Jurkat, Clone E6-1 (cell line): Measurements from ENCODE around the gene KRTAP4-5.
"Not testable (repeated sequence)": the region's sequence is repeated elsewhere in the genome, so short reads cannot be mapped to it uniquely, and the experiment has no call there.

Source experiments
- DNase-seq: peaks from one replicate; pipeline ENCODE4 v3.0.0-alpha.2; 2011; ENCODE audit warnings: low read depth, low spot score
- H3K4me3 ChIP-seq: 2 replicates; pipeline ENCODE4 v1.5.1; 2011; ENCODE audit warnings: mild to moderate bottlenecking, low read length, control low read depth, moderate library complexity

Gene KRTAP4-5

GRCh38 chr17:41118721-41119120, 30.9 kb downstream of the KRTAP4-5 start:
- no peak for DNase-seq

GRCh38 chr17:41117846-41118386, 31.7 kb downstream of the KRTAP4-5 start, which contains the start of gene KRTAP4-11:
KRTAP4-11 (minus strand) TSS chr17:41118373; CDS start chr17:41118315, 58 bp downstream.
- not testable (repeated sequence) for DNase-seq, H3K4me3 ChIP-seq

More at GRCh38 chr17:41118721-41119120, 30.9 kb downstream of the KRTAP4-5 start:
- H3K4me3 ChIP-seq, result no peak overlapping the region

- DNase-seq, result no peak
- no peak overlapping the region for H3K4me3 ChIP-seq
Observed at GRCh38 chr17:41116297-41116696, 33.3 kb downstream of the KRTAP4-5 start.

- H3K4me3 ChIP-seq, result no peak overlapping the region
- no peak for DNase-seq
Observed at GRCh38 chr17:41111151-41111885, 38.3 kb downstream of the KRTAP4-5 start.

GRCh38 chr17:41108728-41109386, 40.8 kb downstream of the KRTAP4-5 start:
- H3K4me3 ChIP-seq, DNase-seq: not testable (repeated sequence)

GRCh38 chr17:41107941-41108450, 41.6 kb downstream of the KRTAP4-5 start:
- H3K4me3 ChIP-seq, result no peak overlapping the region
- DNase-seq, result no peak

- not testable (repeated sequence) for DNase-seq, H3K4me3 ChIP-seq
Observed at GRCh38 chr17:41105347-41105746, 44.3 kb downstream of the KRTAP4-5 start, which contains the start of gene KRTAP4-9. KRTAP4-9 (plus strand) TSS chr17:41105389; CDS start chr17:41105389, 0 bp downstream.

GRCh38 chr17:41104386-41105038, 45.1 kb downstream of the KRTAP4-5 start:
- H3K4me3 ChIP-seq, DNase-seq: not testable (repeated sequence)

GRCh38 chr17:41103896-41104295, 45.7 kb downstream of the KRTAP4-5 start:
- DNase-seq, result no peak
- H3K4me3 ChIP-seq, result no peak overlapping the region

- H3K4me3 ChIP-seq, result no peak within 1 kb of the TSS
Observed at GRCh38 chr17:41101586-41102259, 47.9 kb downstream of the KRTAP4-5 start, which contains the start of gene KRTAP4-16. KRTAP4-16 (minus strand) TSS chr17:41102209; CDS start chr17:41102209, 0 bp downstream.

GRCh38 chr17:41099682-41100480, 49.7 kb downstream of the KRTAP4-5 start:
- not testable (repeated sequence) for H3K4me3 ChIP-seq, DNase-seq

More at GRCh38 chr17:41101586-41102259, 47.9 kb downstream of the KRTAP4-5 start, which contains the start of gene KRTAP4-16:
- no peak for DNase-seq
